T47D (cell line): ENCODE data around the gene NPPC.

Experiments used
- DNase-seq, 2 experiments: peaks; one replicate each; pipeline versions ENCODE4 v3.0.0 to v3.0.0-alpha.2; 2011 to 2012; ENCODE audit warnings: low read depth in 1 of 2, low spot score in 1 of 2
- JUND ChIP-seq: IDR thresholded peaks from 2 replicates; pipeline ENCODE4 v1.6.1; 2012; ENCODE audit warnings: low read depth
- in situ Hi-C: cut with HindIII; loops from 2 replicates; pipeline ENCODE4 v1.10.0; 2016; ENCODE audit warnings: low sequenced_read_pairs, low pct_unique_long_range_greater_than_20kb

Gene NPPC

GRCh38 chr2:231946241-231946814 lies 20.1 kb upstream of the NPPC start:
- DNase-seq = no peak
- in situ Hi-C loops = no loop called here
- no peak for TF ChIP-seq JUND

GRCh38 chr2:231942180-231942579 lies 16.0 kb upstream of the NPPC start:
- in situ Hi-C loops = no loop called here
- TF ChIP-seq JUND = no peak
- no peak for DNase-seq

GRCh38 chr2:231941673-231942072 lies 15.5 kb upstream of the NPPC start:
- in situ Hi-C loops = no loop called here
- TF ChIP-seq JUND = no peak
- DNase-seq = no peak

- no peak for TF ChIP-seq JUND
- no peak for DNase-seq
- in situ Hi-C loops = no loop called here
These were observed 14.6 kb upstream of the NPPC start for GRCh38 chr2:231940795-231941194.

- no peak for DNase-seq
- in situ Hi-C loops = no loop called here
- TF ChIP-seq JUND = no peak
These were observed 12.8 kb upstream of the NPPC start for GRCh38 chr2:231939022-231939421.

- in situ Hi-C loops = no loop called here
- DNase-seq = no peak
- TF ChIP-seq JUND = no peak
These were observed 10.9 kb upstream of the NPPC start for GRCh38 chr2:231937057-231937456.

GRCh38 chr2:231936491-231936890 lies 10.3 kb upstream of the NPPC start:
- no peak for TF ChIP-seq JUND
- in situ Hi-C loops = no loop called here
- DNase-seq = no peak

GRCh38 chr2:231935815-231936214 lies 9.6 kb upstream of the NPPC start:
- TF ChIP-seq JUND = no peak
- in situ Hi-C loops = no loop called here

GRCh38 chr2:231935207-231935524 lies 9.0 kb upstream of the NPPC start:
- DNase-seq = no peak
- in situ Hi-C loops = no loop called here
- no peak for TF ChIP-seq JUND

More at GRCh38 chr2:231935815-231936214, 9.6 kb upstream of the NPPC start:
- DNase-seq = no peak

GRCh38 chr2:231934441-231935206 lies 8.4 kb upstream of the NPPC start:
- no peak for TF ChIP-seq JUND
- no peak for DNase-seq
- in situ Hi-C loops = no loop called here

- no peak for TF ChIP-seq JUND
- DNase-seq = no peak
- in situ Hi-C loops = no loop called here
These were observed 7.8 kb upstream of the NPPC start for GRCh38 chr2:231933916-231934401.

GRCh38 chr2:231932985-231933915 lies 7.1 kb upstream of the NPPC start:
- no peak for TF ChIP-seq JUND
- in situ Hi-C loops = no loop called here
- DNase-seq = no peak

- no peak for DNase-seq
- in situ Hi-C loops = no loop called here
- TF ChIP-seq JUND = no peak
These were observed 6.4 kb upstream of the NPPC start for GRCh38 chr2:231932711-231932970.
